ENCODE measurements around the gene IFT122.

DNA sequence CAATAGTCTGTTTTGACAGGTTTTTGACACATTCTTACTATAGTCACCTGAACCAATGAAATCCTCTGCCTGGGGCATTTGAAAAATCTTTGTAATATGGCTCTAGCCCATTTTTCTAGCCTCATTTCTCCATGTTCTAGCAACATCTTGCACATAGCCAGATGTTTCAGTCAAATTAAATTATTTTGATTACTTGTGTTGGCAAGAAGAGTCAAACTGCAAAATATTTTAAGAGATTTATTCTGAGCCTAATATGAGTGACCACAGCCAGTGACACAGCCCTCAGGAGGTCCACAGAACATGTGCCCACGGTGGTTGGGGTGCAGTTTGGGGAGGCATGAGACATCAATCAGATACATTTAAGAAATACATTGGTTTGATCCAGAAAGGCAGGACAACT is 6.9 kb downstream of the IFT122 start:
- TF ChIP-seq, protein P1, sequence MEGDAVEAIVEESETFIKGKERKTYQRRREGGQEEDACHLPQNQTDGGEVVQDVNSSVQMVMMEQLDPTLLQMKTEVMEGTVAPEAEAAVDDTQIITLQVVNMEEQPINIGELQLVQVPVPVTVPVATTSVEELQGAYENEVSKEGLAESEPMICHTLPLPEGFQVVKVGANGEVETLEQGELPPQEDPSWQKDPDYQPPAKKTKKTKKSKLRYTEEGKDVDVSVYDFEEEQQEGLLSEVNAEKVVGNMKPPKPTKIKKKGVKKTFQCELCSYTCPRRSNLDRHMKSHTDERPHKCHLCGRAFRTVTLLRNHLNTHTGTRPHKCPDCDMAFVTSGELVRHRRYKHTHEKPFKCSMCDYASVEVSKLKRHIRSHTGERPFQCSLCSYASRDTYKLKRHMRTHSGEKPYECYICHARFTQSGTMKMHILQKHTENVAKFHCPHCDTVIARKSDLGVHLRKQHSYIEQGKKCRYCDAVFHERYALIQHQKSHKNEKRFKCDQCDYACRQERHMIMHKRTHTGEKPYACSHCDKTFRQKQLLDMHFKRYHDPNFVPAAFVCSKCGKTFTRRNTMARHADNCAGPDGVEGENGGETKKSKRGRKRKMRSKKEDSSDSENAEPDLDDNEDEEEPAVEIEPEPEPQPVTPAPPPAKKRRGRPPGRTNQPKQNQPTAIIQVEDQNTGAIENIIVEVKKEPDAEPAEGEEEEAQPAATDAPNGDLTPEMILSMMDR (IDR thresholded peaks at IDR 0.05): no peak
- TF ChIP-seq POLR2A (IDR thresholded peaks at IDR 0.05): no peak

Data from right lobe of liver (tissue), 4 donors.